SHP77 (cell line): ENCODE data around the gene GSK3B.

Experiments used
- DNase-seq, 2 experiments: peaks; one replicate each; lab custom pipeline; 2025; lab: John Stamatoyannopoulos, UW

Gene GSK3B

GRCh38 chr3:119817583-119818363 lies 276.5 kb downstream of the GSK3B start:
- DNase-seq = no peak

- no peak for DNase-seq
Measured at GRCh38 chr3:119817071-119817470, 277.2 kb downstream of the GSK3B start.

- DNase-seq = no peak
Measured at GRCh38 chr3:119815716-119816115, 278.5 kb downstream of the GSK3B start.

- no peak for DNase-seq
Measured at GRCh38 chr3:119812491-119813058, 281.7 kb downstream of the GSK3B start.

GRCh38 chr3:119810018-119810435 lies 284.2 kb downstream of the GSK3B start:
- no peak for DNase-seq

- no peak for DNase-seq
Measured at GRCh38 chr3:119809249-119810017, 284.8 kb downstream of the GSK3B start.

GRCh38 chr3:119808843-119809242 lies 285.4 kb downstream of the GSK3B start:
- DNase-seq = no peak

- no peak for DNase-seq
Measured at GRCh38 chr3:119808244-119808643, 286.0 kb downstream of the GSK3B start.

GRCh38 chr3:119800844-119801243 lies 293.4 kb downstream of the GSK3B start:
- no peak for DNase-seq

- DNase-seq = no peak
Measured at GRCh38 chr3:119796785-119797184, 297.5 kb downstream of the GSK3B start.

- no peak for DNase-seq
Measured at GRCh38 chr3:119796368-119796767, 297.9 kb downstream of the GSK3B start.

- no peak for DNase-seq
Measured at GRCh38 chr3:119795849-119796248, 298.4 kb downstream of the GSK3B start.

GRCh38 chr3:119794971-119795612 lies 299.2 kb downstream of the GSK3B start:
- no peak for DNase-seq

- DNase-seq = no peak
Measured at GRCh38 chr3:119794401-119794800, 299.8 kb downstream of the GSK3B start.

GRCh38 chr3:119792270-119792669 lies 302.0 kb downstream of the GSK3B start:
- DNase-seq = no peak

GRCh38 chr3:119790369-119790768 lies 303.9 kb downstream of the GSK3B start:
- DNase-seq = no peak

GRCh38 chr3:119786409-119786808 lies 307.8 kb downstream of the GSK3B start:
- DNase-seq = no peak

- DNase-seq = no peak
Measured at GRCh38 chr3:119783883-119784282, 310.4 kb downstream of the GSK3B start.

GRCh38 chr3:119783255-119783654 lies 311.0 kb downstream of the GSK3B start:
- no peak for DNase-seq

- DNase-seq = no peak
Measured at GRCh38 chr3:119782460-119782859, 311.8 kb downstream of the GSK3B start.

- DNase-seq = no peak
Measured at GRCh38 chr3:119781330-119782198, 312.7 kb downstream of the GSK3B start, which contains the start of gene NR1I2. NR1I2 (plus strand) TSS chr3:119782101.
